Ishikawa (cell line): Measurements from ENCODE around the gene PLAC8.

Source experiments
- EP300 ChIP-seq: IDR thresholded peaks from 2 replicates; pipeline ENCODE4 v1.6.1; 2012; ENCODE audit warnings: borderline replicate concordance
- RAD21 ChIP-seq: IDR thresholded peaks from 2 replicates; pipeline ENCODE4 v1.6.1; 2012; ENCODE audit warnings: low read depth

GRCh38 chr4:83150653-83151330, 36.3 kb upstream of the PLAC8 start:
- no peak for TF ChIP-seq EP300
- TF ChIP-seq RAD21: no peak
